Amygdala (tissue), 56 donors: Measurements from ENCODE around the gene GPR176.

Source experiments
- DNase-seq, 56 donors: peaks; one replicate each; lab custom pipeline; 2025; lab: John Stamatoyannopoulos, UW

Gene GPR176

DNA sequence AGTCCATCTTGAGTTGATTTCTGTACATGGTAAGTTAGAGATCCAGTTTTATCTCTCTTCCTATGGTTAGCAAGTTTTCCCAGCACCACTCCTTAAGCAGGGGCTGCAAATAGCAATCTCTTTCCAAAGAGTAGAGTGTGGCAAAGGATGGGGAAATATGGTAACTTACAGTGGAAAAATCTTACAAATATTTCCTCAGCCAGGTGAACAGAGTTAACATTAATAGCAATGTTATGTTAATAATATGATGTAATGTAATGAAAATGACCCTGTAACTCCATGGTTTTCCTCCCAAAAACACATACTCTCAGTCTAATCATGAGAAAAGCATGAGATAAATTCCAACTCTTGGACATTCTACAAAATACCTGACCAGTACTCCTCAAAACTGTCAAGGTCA, 167.8 kb downstream of the GPR176 start:
- DNase-seq: no peak
